HCT116 (cell line): ENCODE data around the gene UBE2E2. TPM values are rescaled to one million over a fixed set of nuclear protein-coding genes. Genes with fewer than 3 reads are reported as not detected.

Experiments used
- ATAC-seq: fragments of 200-7000 bp; cut with Tn5 transposase; 2 replicates; pipeline ENCODE4 v1.9.1; 2020; ENCODE audit warnings: mild to moderate bottlenecking, moderate library complexity
- BruUV-seq: library from RNA; stranded (reverse); fragments of 400-500 nt; replicated peaks from 2 replicates; lab custom pipeline; 2021; lab: Mats Ljungman, UMichigan
- CTCF ChIA-PET: fragments of 300-600 bp; sonication (Branson Sonifier 250); formaldehyde crosslinking; loops from one replicate; lab custom pipeline; 2021; ENCODE audit warnings: antibody characterized with exemption; lab: Charles Lee
- POLR2A ChIA-PET: fragments of 300-600, 350-600 bp; sonication (Branson Sonifier 250); formaldehyde crosslinking; loops from one replicate; lab custom pipeline; 2021; ENCODE audit warnings: antibody characterized with exemption; lab: Charles Lee
- RAD21 ChIA-PET, 2 experiments: fragments of 300-600 bp; sonication (Branson Sonifier 250); formaldehyde crosslinking; loops; one replicate each; lab custom pipeline; 2023; ENCODE audit warnings: low total read pairs in 2 of 2; ENCODE audit not compliant: uncharacterized antibody in 2 of 2, unreplicated experiment in 2 of 2, low non-redundant PET in 1 of 2; lab: Charles Lee
- DNase-seq: peaks from one replicate; pipeline ENCODE4 v3.0.0-alpha.2; 2010; ENCODE audit warnings: low read depth, low spot score
- H2AFZ ChIP-seq: fragments of 200-600 bp; shearing (Covaris generic), sonication (generic); 2 replicates; pipeline ENCODE4 v1.6.1; 2017; ENCODE audit warnings: low read depth, mixed run types, mixed read lengths, antibody characterized with exemption, low read length; ENCODE audit not compliant: poor library complexity, severe bottlenecking
- H3K27ac ChIP-seq: 2 replicates; pipeline ENCODE4 v1.5.1; 2012; ENCODE audit warnings: low read depth, low read length
- H3K27me3 ChIP-seq: fragments of 200-600 bp; sonication (generic); 2 replicates; pipeline ENCODE4 v1.6.1; 2016; ENCODE audit warnings: mixed run types, low read length, mixed read lengths; ENCODE audit not compliant: insufficient read depth
- H3K36me3 ChIP-seq, 2 experiments: fragments of 200-500 bp in 1 of 2; fragments of 200-600 bp in 1 of 2; sonication (Bioruptor generic) in 1 of 2; sonication (generic) in 1 of 2; 2 replicates each; pipeline versions ENCODE4 v1.5.1 to v1.6.1; 2014 to 2016; ENCODE audit warnings: low read length in 2 of 2, inconsistent platforms in 1 of 2, mixed read lengths in 1 of 2, mixed run types in 1 of 2; ENCODE audit not compliant: insufficient read depth in 2 of 2, control insufficient read depth in 1 of 2
- H3K4me1 ChIP-seq, 2 experiments: fragments of 200-600 bp in 1 of 2; sonication (generic) in 1 of 2; 2 replicates each; pipeline versions ENCODE4 v1.5.1 to v1.6.1; 2012 to 2017; ENCODE audit warnings: low read length in 2 of 2, inconsistent platforms in 1 of 2, mild to moderate bottlenecking in 1 of 2, mixed read lengths in 1 of 2, mixed run types in 1 of 2, moderate library complexity in 1 of 2; ENCODE audit not compliant: insufficient read depth in 2 of 2, control insufficient read depth in 1 of 2
- H3K4me2 ChIP-seq: fragments of 200-600 bp; sonication (generic); 2 replicates; pipeline ENCODE4 v1.6.1; 2017; ENCODE audit warnings: mixed run types, low read length, mixed read lengths
- H3K4me3 ChIP-seq, 2 experiments: fragments of 200-600 bp in 1 of 2; sonication (generic) in 1 of 2; replicated peaks in 1 of 2; 2 replicates each; pipeline ENCODE4 v1.5.1; 2011 to 2016; ENCODE audit warnings: low read length in 2 of 2, control low read depth in 1 of 2, low read depth in 1 of 2, mild to moderate bottlenecking in 1 of 2, mixed read lengths in 1 of 2, mixed run types in 1 of 2
- H3K79me2 ChIP-seq: fragments of 200-600 bp; sonication (generic); 2 replicates; pipeline ENCODE4 v1.6.1; 2017; ENCODE audit warnings: mild to moderate bottlenecking, mixed run types, low read length, moderate library complexity, mixed read lengths; ENCODE audit not compliant: insufficient read depth
- H3K9ac ChIP-seq: fragments of 200-600 bp; sonication (generic); 2 replicates; pipeline ENCODE4 v1.6.1; 2016; ENCODE audit warnings: low read length, mixed read lengths
- H3K9me2 ChIP-seq: fragments of 200-600 bp; sonication (generic), shearing (Covaris generic); 2 replicates; pipeline ENCODE4 v1.6.1; 2017; ENCODE audit warnings: mixed run types, mild to moderate bottlenecking, moderate library complexity; ENCODE audit not compliant: insufficient read depth
- H3K9me3 ChIP-seq, 2 experiments: fragments of 200-500 bp in 1 of 2; fragments of 200-600 bp in 1 of 2; sonication (Bioruptor generic) in 1 of 2; sonication (generic) in 1 of 2; 2 replicates each; pipeline ENCODE4 v1.6.1; 2014 to 2017; ENCODE audit warnings: low read length in 2 of 2, mixed read lengths in 2 of 2, inconsistent platforms in 1 of 2, low read depth in 1 of 2, mild to moderate bottlenecking in 1 of 2, mixed run types in 1 of 2, moderate library complexity in 1 of 2; ENCODE audit not compliant: control insufficient read depth in 1 of 2, insufficient read depth in 1 of 2
- H4K20me1 ChIP-seq: fragments of 200-600 bp; sonication (generic), shearing (Covaris generic); 2 replicates; pipeline ENCODE4 v1.6.1; 2017; ENCODE audit warnings: mixed run types, mild to moderate bottlenecking, moderate library complexity; ENCODE audit not compliant: insufficient read depth
- CEBPB ChIP-seq: IDR thresholded peaks from 2 replicates; pipeline ENCODE4 v1.6.1; 2012; ENCODE audit warnings: low read depth
- ELF1 ChIP-seq: IDR thresholded peaks from 2 replicates; pipeline ENCODE4 v1.6.1; 2012; ENCODE audit warnings: low read depth, borderline replicate concordance
- FOSL1 ChIP-seq: IDR thresholded peaks from 2 replicates; pipeline ENCODE4 v1.6.1; 2012; ENCODE audit warnings: low read depth
- ZFX ChIP-seq: fragments of 450-650 bp; IDR thresholded peaks from 2 replicates; pipeline ENCODE4 v1.6.1; 2017
- intact Hi-C: fragments of 100-400 bp; cut with micrococcal nuclease; formaldehyde crosslinking; loops from 2 replicates; pipeline ENCODE4 v1.10.0; 2022
- total RNA-seq: library from RNA; stranded (reverse); gene quantifications from one replicate; pipeline ENCODE4 v1.2.1, GENCODE V29; 2021; ENCODE audit not compliant: unreplicated experiment
- TF ChIP-seq, protein P1 (sequence below): IDR thresholded peaks from 2 replicates; pipeline ENCODE4 v1.6.1; 2012; ENCODE audit warnings: low read depth
- TF ChIP-seq, protein P2 (sequence below): IDR thresholded peaks from 2 replicates; pipeline ENCODE4 v1.6.1; 2012

Gene UBE2E2
- total RNA-seq, 1 experiment from 2014 or later, result 21.4 TPM

DNA sequence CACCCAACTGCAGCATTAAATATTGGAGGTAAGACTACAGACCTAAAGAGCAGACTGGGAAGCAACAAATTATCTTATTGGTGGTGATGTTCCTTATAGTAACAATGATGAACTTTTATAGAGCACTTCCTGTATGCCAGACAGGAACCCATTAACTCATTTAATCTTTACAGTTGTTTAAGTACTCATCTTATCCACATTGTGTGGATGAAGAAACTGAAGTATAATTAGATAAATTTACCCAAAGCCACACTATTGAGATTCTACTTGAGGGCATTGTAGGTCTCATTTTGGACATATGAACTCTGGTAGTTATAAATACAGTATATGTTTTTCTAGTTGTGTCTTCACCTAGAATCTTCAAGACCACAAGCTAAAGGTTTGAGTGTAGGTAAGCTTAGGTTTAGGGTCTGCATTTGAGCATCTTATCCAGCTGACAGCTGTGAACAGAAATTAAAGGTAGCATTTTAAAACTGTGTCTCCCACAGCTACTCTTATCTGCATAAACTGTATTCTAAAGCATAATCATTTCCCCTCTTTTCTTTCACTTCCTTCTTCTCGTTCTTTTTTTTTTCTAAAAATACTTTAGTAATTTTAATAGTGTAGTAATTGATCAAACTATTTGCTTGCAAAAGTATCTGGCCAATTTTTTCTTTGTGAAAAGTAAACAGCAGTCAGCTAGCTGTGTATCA is 138.2 kb downstream of the UBE2E2 start:
- RAD21 ChIA-PET, result no interaction called here
- no peak for DNase-seq
- Histone ChIP-seq H3K27ac (no peak overlapping the region), H3K9me2 (no peaks in the 10 kb centered on the region), H4K20me1 (no peaks in the 10 kb centered on the region), H2AFZ (no peak overlapping the region), H3K4me3 (no peak overlapping the region), H3K36me3 (no peaks in the 10 kb centered on the region), H3K9ac (no peak overlapping the region), H3K27me3 (peaks cover 30% of the 10 kb centered on the region), H3K4me1 (no peaks in the 10 kb centered on the region), H3K79me2 (no peaks in the 10 kb centered on the region), H3K4me2 (no peak overlapping the region), H3K9me3 (no peaks in the 10 kb centered on the region)
- POLR2A ChIA-PET, result no interaction called here
- no peak for ATAC-seq
- CTCF ChIA-PET, result no interaction called here
- BruUV-seq, result no TSS peak
- TF ChIP-seq, protein P1, sequence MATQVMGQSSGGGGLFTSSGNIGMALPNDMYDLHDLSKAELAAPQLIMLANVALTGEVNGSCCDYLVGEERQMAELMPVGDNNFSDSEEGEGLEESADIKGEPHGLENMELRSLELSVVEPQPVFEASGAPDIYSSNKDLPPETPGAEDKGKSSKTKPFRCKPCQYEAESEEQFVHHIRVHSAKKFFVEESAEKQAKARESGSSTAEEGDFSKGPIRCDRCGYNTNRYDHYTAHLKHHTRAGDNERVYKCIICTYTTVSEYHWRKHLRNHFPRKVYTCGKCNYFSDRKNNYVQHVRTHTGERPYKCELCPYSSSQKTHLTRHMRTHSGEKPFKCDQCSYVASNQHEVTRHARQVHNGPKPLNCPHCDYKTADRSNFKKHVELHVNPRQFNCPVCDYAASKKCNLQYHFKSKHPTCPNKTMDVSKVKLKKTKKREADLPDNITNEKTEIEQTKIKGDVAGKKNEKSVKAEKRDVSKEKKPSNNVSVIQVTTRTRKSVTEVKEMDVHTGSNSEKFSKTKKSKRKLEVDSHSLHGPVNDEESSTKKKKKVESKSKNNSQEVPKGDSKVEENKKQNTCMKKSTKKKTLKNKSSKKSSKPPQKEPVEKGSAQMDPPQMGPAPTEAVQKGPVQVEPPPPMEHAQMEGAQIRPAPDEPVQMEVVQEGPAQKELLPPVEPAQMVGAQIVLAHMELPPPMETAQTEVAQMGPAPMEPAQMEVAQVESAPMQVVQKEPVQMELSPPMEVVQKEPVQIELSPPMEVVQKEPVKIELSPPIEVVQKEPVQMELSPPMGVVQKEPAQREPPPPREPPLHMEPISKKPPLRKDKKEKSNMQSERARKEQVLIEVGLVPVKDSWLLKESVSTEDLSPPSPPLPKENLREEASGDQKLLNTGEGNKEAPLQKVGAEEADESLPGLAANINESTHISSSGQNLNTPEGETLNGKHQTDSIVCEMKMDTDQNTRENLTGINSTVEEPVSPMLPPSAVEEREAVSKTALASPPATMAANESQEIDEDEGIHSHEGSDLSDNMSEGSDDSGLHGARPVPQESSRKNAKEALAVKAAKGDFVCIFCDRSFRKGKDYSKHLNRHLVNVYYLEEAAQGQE, result no peak
- TF ChIP-seq ZFX, result no peak
- TF ChIP-seq CEBPB, result no peak
- TF ChIP-seq FOSL1, result no peak
- no peak for TF ChIP-seq ELF1
- TF ChIP-seq, protein P2, sequence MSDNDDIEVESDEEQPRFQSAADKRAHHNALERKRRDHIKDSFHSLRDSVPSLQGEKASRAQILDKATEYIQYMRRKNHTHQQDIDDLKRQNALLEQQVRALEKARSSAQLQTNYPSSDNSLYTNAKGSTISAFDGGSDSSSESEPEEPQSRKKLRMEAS, result no peak
- intact Hi-C loops, result no loop called here
